Panc1 (cell line): ENCODE measurements around the gene FXYD4. TPM values are rescaled to one million over a fixed set of nuclear protein-coding genes. Genes with fewer than 3 reads are reported as not detected.
"Not testable (repeated sequence)": the region's sequence is repeated elsewhere in the genome, so short reads cannot be mapped to it uniquely, and the experiment has no call there.

Source experiments
- ATAC-seq: fragments of 200-7000 bp; cut with Tn5 transposase; 2 replicates; pipeline ENCODE4 v1.9.1; 2020; ENCODE audit warnings: mild to moderate bottlenecking, moderate library complexity
- BruUV-seq: library from RNA; stranded (reverse); fragments of 400-500 nt; replicated peaks from 2 replicates; lab custom pipeline; 2021; lab: Mats Ljungman, UMichigan
- CTCF ChIA-PET: fragments of 300-600 bp; sonication (Branson Sonifier 250); formaldehyde crosslinking; loops from one replicate; lab custom pipeline; 2022; ENCODE audit warnings: antibody characterized with exemption; lab: Charles Lee
- POLR2A ChIA-PET: fragments of 300-600 bp; sonication (Branson Sonifier 250); formaldehyde crosslinking; loops from one replicate; lab custom pipeline; 2022; ENCODE audit warnings: antibody characterized with exemption; lab: Charles Lee
- DNase-seq: peaks from one replicate; pipeline ENCODE4 v3.0.0-alpha.2; 2010; ENCODE audit warnings: low read depth, low spot score
- H3K27ac ChIP-seq: 2 replicates; pipeline ENCODE4 v1.5.1; 2011; ENCODE audit warnings: mild to moderate bottlenecking, low read length, inconsistent platforms
- H3K27me3 ChIP-seq: fragments of 200-500 bp; sonication (Bioruptor generic); 2 replicates; pipeline ENCODE4 v1.6.0; 2014; ENCODE audit warnings: low read length, inconsistent platforms; ENCODE audit not compliant: control insufficient read depth, insufficient read depth
- H3K36me3 ChIP-seq: fragments of 200-500 bp; sonication (Bioruptor generic); 2 replicates; pipeline ENCODE4 v1.5.1; 2014; ENCODE audit warnings: inconsistent platforms, mild to moderate bottlenecking, low read length, moderate library complexity; ENCODE audit not compliant: control insufficient read depth, insufficient read depth
- H3K4me1 ChIP-seq: 2 replicates; pipeline ENCODE4 v1.5.1; 2011; ENCODE audit warnings: inconsistent platforms, mild to moderate bottlenecking, low read length, moderate library complexity; ENCODE audit not compliant: control insufficient read depth, insufficient read depth
- H3K4me3 ChIP-seq, 2 experiments: 2 replicates each; pipeline ENCODE4 v1.5.1; 2011 to 2012; ENCODE audit warnings: low read depth in 2 of 2, low read length in 2 of 2, mild to moderate bottlenecking in 2 of 2, inconsistent platforms in 1 of 2, moderate library complexity in 1 of 2
- H3K9me3 ChIP-seq: fragments of 200-500 bp; sonication (Bioruptor generic); 2 replicates; pipeline ENCODE4 v1.5.1; 2014; ENCODE audit warnings: low read depth, mild to moderate bottlenecking, inconsistent platforms, low read length, moderate library complexity; ENCODE audit not compliant: control insufficient read depth, insufficient read depth
- POLR2AphosphoS5 ChIP-seq: IDR thresholded peaks from 2 replicates; pipeline ENCODE4 v1.6.1; 2012; ENCODE audit warnings: mild to moderate bottlenecking, low read depth, low read length, moderate library complexity
- SIN3A ChIP-seq: IDR thresholded peaks from 2 replicates; pipeline ENCODE4 v1.6.1; 2012; ENCODE audit warnings: low read depth, mild to moderate bottlenecking, low read length, moderate library complexity, borderline replicate concordance; ENCODE audit not compliant: insufficient read depth
- TCF7L2 ChIP-seq: IDR thresholded peaks from 2 replicates; pipeline ENCODE4 v1.6.1; 2011; ENCODE audit warnings: mild to moderate bottlenecking, low read depth, low read length, inconsistent platforms
- in situ Hi-C: cut with HindIII; loops from 2 replicates; pipeline ENCODE4 v1.10.0; 2016; ENCODE audit warnings: low sequenced_read_pairs, low pct_unique_long_range_greater_than_20kb
- intact Hi-C: fragments of 100-400 bp; cut with micrococcal nuclease; formaldehyde crosslinking; loops from one replicate; pipeline ENCODE4 v1.10.0; 2022; ENCODE audit not compliant: unreplicated experiment
- total RNA-seq: library from RNA; stranded (reverse); gene quantifications from one replicate; pipeline ENCODE4 v1.2.1, GENCODE V29; 2021; ENCODE audit not compliant: unreplicated experiment
- TF ChIP-seq, protein P1 (sequence below): fragments of 450-650 bp; IDR thresholded peaks from 2 replicates; pipeline ENCODE4 v1.5.1; 2017; ENCODE audit warnings: mild to moderate bottlenecking
- TF ChIP-seq, protein P2 (sequence below), 2 experiments: IDR thresholded peaks; 2 replicates each; pipeline ENCODE4 v1.6.1; 2011 to 2012; ENCODE audit warnings: low read depth in 2 of 2, control low read depth in 1 of 2, low read length in 1 of 2, mild to moderate bottlenecking in 1 of 2, moderate library complexity in 1 of 2; ENCODE audit not compliant: insufficient read depth in 1 of 2

The FXYD4 gene
- total RNA-seq, 1 experiment from 2014 or later: not detected

DNA sequence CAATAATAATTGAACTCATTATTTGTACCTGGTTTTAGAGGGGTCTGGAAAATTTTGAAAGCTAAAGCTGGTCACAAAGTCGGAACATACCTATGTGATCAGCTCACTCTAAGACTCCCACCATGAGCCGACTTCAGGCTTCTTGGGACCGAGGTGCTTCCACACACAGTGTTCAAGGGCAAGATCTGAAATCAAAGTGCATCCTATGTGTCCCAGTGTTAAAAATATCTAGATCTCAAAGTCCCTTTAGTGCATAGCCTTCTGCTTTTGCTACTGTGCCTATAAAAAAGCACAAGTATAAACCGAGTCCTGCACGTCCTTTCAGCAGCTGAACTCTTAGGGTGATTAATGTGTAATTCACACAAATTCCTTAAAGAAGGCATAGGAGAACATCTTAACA is 43.5 kb upstream of the FXYD4 start:
- in situ Hi-C loops: no loop called here
- BruUV-seq: no TSS peak
- no peak overlapping the region for H3K27ac ChIP-seq
- H3K9me3 ChIP-seq: no peaks in the 10 kb centered on the region
- H3K4me3 ChIP-seq: no peak overlapping the region
- POLR2A ChIA-PET: no interaction called here
- peaks cover 3% of the 10 kb centered on the region; the same call in 1 of the 2 replicates for H3K27me3 ChIP-seq
- TF ChIP-seq, protein P1, sequence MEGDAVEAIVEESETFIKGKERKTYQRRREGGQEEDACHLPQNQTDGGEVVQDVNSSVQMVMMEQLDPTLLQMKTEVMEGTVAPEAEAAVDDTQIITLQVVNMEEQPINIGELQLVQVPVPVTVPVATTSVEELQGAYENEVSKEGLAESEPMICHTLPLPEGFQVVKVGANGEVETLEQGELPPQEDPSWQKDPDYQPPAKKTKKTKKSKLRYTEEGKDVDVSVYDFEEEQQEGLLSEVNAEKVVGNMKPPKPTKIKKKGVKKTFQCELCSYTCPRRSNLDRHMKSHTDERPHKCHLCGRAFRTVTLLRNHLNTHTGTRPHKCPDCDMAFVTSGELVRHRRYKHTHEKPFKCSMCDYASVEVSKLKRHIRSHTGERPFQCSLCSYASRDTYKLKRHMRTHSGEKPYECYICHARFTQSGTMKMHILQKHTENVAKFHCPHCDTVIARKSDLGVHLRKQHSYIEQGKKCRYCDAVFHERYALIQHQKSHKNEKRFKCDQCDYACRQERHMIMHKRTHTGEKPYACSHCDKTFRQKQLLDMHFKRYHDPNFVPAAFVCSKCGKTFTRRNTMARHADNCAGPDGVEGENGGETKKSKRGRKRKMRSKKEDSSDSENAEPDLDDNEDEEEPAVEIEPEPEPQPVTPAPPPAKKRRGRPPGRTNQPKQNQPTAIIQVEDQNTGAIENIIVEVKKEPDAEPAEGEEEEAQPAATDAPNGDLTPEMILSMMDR: no peak
- TF ChIP-seq POLR2AphosphoS5 (no peak), TCF7L2 (no peak), SIN3A (no peak)
- TF ChIP-seq, protein P2, sequence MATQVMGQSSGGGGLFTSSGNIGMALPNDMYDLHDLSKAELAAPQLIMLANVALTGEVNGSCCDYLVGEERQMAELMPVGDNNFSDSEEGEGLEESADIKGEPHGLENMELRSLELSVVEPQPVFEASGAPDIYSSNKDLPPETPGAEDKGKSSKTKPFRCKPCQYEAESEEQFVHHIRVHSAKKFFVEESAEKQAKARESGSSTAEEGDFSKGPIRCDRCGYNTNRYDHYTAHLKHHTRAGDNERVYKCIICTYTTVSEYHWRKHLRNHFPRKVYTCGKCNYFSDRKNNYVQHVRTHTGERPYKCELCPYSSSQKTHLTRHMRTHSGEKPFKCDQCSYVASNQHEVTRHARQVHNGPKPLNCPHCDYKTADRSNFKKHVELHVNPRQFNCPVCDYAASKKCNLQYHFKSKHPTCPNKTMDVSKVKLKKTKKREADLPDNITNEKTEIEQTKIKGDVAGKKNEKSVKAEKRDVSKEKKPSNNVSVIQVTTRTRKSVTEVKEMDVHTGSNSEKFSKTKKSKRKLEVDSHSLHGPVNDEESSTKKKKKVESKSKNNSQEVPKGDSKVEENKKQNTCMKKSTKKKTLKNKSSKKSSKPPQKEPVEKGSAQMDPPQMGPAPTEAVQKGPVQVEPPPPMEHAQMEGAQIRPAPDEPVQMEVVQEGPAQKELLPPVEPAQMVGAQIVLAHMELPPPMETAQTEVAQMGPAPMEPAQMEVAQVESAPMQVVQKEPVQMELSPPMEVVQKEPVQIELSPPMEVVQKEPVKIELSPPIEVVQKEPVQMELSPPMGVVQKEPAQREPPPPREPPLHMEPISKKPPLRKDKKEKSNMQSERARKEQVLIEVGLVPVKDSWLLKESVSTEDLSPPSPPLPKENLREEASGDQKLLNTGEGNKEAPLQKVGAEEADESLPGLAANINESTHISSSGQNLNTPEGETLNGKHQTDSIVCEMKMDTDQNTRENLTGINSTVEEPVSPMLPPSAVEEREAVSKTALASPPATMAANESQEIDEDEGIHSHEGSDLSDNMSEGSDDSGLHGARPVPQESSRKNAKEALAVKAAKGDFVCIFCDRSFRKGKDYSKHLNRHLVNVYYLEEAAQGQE (IDR thresholded peaks at IDR 0.05; ENCODE audit: insufficient read depth in 1 of 2, low read depth in 2 of 2, low read length in 1 of 2): no peak
- CTCF ChIA-PET: interaction anchor here (1.6 kb wide), 1 partner anchor 11 kb away, joined by 4 read pairs; no protein-coding TSS in a partner anchor
- H3K36me3 ChIP-seq: no peaks in the 10 kb centered on the region
- no peaks in the 10 kb centered on the region for H3K4me1 ChIP-seq
- intact Hi-C loops: no loop called here
- no peak for DNase-seq
- ATAC-seq: no peak

DNA sequence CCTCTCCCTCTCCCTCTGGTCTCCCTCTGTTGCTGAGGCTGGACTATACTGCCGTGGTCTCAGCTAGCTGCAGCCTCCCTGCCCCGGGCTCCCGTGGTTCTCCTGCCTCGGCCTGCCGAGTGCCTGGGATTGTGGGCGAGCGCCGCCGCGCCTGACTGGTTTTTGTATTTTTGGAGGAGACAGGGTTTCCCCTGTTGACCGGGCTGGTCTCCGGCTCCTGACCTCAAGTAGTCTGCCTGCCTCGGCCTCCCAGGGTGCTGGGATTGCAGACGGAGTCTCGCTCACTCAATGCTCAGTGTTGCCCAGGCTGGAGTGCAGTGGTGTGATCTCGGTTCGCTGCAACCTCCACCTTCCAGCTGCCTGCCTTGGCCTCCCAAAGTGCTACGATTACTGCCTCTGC is 42.6 kb upstream of the FXYD4 start:
- POLR2A ChIA-PET, H3K4me3 ChIP-seq, H3K27me3 ChIP-seq, H3K9me3 ChIP-seq, in situ Hi-C loops, intact Hi-C loops, ATAC-seq, DNase-seq, H3K27ac ChIP-seq, H3K36me3 ChIP-seq, H3K4me1 ChIP-seq, BruUV-seq: not testable (repeated sequence)
- CTCF ChIA-PET: interaction anchor here (0.6 to 1.6 kb wide), 2 partner anchors 10 to 62 kb away, joined by 3 to 4 read pairs; no protein-coding TSS in a partner anchor

DNA sequence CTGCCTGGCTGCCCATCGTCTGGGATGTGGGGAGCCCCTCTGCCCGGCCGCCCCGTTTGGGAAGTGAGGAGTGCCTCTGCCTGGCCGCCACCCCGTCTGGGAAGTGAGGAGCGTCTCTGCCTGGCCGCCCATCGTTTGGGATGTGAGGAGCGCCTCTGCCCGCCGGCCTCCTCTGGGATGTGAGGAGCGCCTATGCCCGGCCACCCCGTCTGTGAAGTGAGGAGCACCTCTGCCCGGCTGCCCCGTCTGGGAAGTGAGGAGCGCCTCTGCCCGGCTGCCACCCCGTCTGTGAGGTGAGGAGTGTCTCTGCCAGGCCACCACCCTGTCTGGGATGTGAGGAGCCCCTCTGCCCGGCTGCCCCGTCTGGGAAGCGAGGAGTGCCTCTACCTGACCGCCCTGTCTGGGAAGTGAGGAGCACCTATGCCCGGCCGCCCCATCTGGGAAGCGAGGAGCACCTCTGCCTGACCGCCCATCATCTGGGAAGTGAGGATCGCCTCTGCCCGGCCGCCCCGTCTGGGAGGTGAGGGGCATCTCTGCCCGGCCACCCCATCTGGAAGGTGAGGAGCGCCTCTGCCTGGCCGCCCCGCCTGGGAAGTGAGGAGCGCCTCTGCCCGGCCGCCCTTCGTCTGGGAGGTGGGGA is 42.1 kb upstream of the FXYD4 start:
- in situ Hi-C loops, CTCF ChIA-PET, H3K36me3 ChIP-seq, H3K27me3 ChIP-seq, H3K9me3 ChIP-seq, intact Hi-C loops, ATAC-seq, H3K4me3 ChIP-seq, H3K4me1 ChIP-seq, H3K27ac ChIP-seq, BruUV-seq, POLR2A ChIA-PET, DNase-seq: not testable (repeated sequence)

DNA sequence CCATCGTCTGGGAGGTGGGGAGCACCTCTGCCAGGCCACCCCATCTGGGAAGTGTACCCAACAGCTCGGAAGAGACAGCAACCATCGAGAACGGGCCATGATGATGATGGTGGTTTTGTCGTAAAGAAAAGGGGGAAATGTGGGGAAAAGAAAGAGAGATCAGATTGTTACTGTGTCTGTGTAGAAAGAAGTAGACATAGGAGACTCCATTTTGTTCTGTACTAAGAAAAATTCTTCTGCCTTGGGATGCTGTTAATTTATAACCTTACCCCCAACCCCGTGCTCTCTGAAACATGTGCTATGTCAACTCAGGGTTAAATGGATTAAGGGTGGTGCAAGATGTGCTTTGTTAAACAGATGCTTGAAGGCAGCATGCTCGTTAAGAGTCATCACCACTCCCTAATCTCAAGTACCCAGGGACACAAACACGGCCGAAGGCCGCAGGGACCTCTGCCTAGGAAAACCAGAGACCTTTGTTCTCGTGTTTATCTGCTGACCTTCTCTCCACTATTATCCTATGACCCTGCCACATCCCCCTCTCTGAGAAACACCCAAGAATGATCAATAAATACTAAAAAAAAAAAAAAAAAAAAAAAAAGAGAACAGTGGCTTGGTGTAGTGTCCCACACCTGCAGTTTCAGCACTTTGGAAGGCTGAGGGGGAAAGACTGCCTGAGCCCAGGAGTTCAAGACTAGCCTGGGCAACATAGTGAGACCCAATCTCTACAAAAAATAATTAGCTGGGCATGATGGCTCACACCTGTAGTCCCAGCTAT is 41.2 kb upstream of the FXYD4 start:
- POLR2A ChIA-PET: interaction anchor here (0.6 kb wide), 1 partner anchor 642 kb away, joined by 6 read pairs; no protein-coding TSS in a partner anchor
- ATAC-seq, H3K27ac ChIP-seq, BruUV-seq, H3K4me3 ChIP-seq, DNase-seq, H3K27me3 ChIP-seq, H3K4me1 ChIP-seq, H3K9me3 ChIP-seq, H3K36me3 ChIP-seq, intact Hi-C loops, in situ Hi-C loops, CTCF ChIA-PET: not testable (repeated sequence)

DNA sequence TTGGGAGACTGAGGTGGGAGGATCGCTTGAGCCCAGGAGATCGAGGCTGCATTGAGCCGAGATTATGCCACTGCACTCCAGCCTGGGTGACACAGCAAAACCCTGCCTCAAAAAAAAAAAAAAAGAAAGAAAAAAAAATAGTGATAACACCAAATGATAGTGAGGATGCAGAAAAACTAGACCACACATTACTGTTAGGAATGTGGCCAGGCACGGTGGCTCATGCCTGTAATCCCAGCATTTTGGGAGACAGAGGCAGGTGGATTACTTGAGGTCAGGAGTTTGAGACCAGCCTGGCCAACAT is 40.7 kb upstream of the FXYD4 start:
- H3K4me3 ChIP-seq, H3K36me3 ChIP-seq, intact Hi-C loops, DNase-seq, H3K9me3 ChIP-seq, H3K4me1 ChIP-seq, H3K27ac ChIP-seq, BruUV-seq, ATAC-seq, CTCF ChIA-PET, H3K27me3 ChIP-seq, in situ Hi-C loops: not testable (repeated sequence)
- POLR2A ChIA-PET: interaction anchor here (0.6 kb wide), 1 partner anchor 643 kb away, joined by 6 read pairs; no protein-coding TSS in a partner anchor
